Transverse colon (tissue), 4 donors: ENCODE results near the gene SLC22A23. TPM values are rescaled to one million over a fixed set of nuclear protein-coding genes. Genes with fewer than 3 reads are reported as not detected.

ENCODE experiments used
- DNase-seq: peaks from one replicate; pipeline ENCODE4 v3.0.0-alpha.2; 2019
- H3K27ac ChIP-seq, 4 donors: fragments of 200-600 bp; sonication (generic); 2 replicates each; pipeline ENCODE4 v1.5.1; 2016 to 2018; ENCODE audit warnings: inconsistent platforms in 4 of 4
- H3K27me3 ChIP-seq: fragments of 200-600 bp; sonication (generic); 2 replicates; pipeline ENCODE4 v1.5.1; 2017; ENCODE audit warnings: inconsistent platforms
- H3K36me3 ChIP-seq, 4 donors: fragments of 200-600 bp; sonication (generic); 2 replicates each; pipeline ENCODE4 v1.5.1; 2017 to 2019; ENCODE audit warnings: inconsistent platforms in 4 of 4
- H3K4me1 ChIP-seq, 4 donors: fragments of 200-600 bp; sonication (generic); 2 replicates each; pipeline ENCODE4 v1.5.1; 2017 to 2020; ENCODE audit warnings: inconsistent platforms in 4 of 4
- H3K4me3 ChIP-seq, 4 donors: fragments of 200-600 bp; sonication (generic); 1 replicate in 1 of 4; 2 replicates in 3 of 4; pipeline versions ENCODE4 v1.5.1 to v1.6.1; 2017 to 2019; ENCODE audit warnings: inconsistent platforms in 4 of 4
- H3K9me3 ChIP-seq, 2 donors: fragments of 200-600 bp; sonication (generic); 2 replicates each; pipeline ENCODE4 v1.5.1; 2017 to 2019; ENCODE audit warnings: inconsistent platforms in 2 of 2
- EP300 ChIP-seq: sonication (generic); formaldehyde crosslinking; IDR thresholded peaks from one replicate; pipeline ENCODE4 v1.6.1; 2017; ENCODE audit warnings: antibody characterized with exemption, low read depth
- POLR2A ChIP-seq: fragments of 450-650 bp; IDR thresholded peaks from one replicate; pipeline ENCODE4 v1.6.1; 2016; ENCODE audit warnings: antibody characterized with exemption, mild to moderate bottlenecking, moderate library complexity
- POLR2AphosphoS5 ChIP-seq, 3 donors: sonication (generic); formaldehyde crosslinking; IDR thresholded peaks; one replicate each; pipeline ENCODE4 v1.6.1; 2016; ENCODE audit warnings: antibody characterized with exemption in 3 of 3
- WGBS, 2 donors: methylation state at CpG; one replicate each; pipeline ENCODE4 v1.1.5; 2018; ENCODE audit warnings: low coverage in 1 of 2; 5-methylcytosine and 5-hydroxymethylcytosine counted together
- in situ Hi-C, 4 donors: fragments of 200-750 bp; cut with MboI; loops; one replicate each; pipeline versions ENCODE4 v1.15.0 to v1.15.1; 2017; ENCODE audit warnings: low sequenced_read_pairs in 3 of 4, low pct_ligation_motif_present in 1 of 4, low pct_unique_long_range_greater_than_20kb in 1 of 4
- intact Hi-C: fragments of 100-400 bp; cut with DNase I; formaldehyde crosslinking; loops from one replicate; pipeline ENCODE4 v1.15.1; 2023; ENCODE audit warnings: low total_unique reads
- total RNA-seq, 4 donors: library from RNA; depleted of rRNA; stranded (reverse); fragments of >200 nt; gene quantifications; one replicate each; pipeline ENCODE4 v1.1.0, GENCODE V29; 2016
- TF ChIP-seq, protein P1 (sequence below), 5 experiments: fragments of 200-600 bp in 3 of 5; fragments of 450-650 bp in 2 of 5; sonication (generic) in 3 of 5; IDR thresholded peaks; 1 replicate in 2 of 5; 2 replicates in 3 of 5; pipeline ENCODE4 v1.5.1; 2016 to 2017; ENCODE audit warnings: antibody characterized with exemption in 5 of 5, inconsistent platforms in 3 of 5, mild to moderate bottlenecking in 2 of 5, moderate library complexity in 1 of 5

The SLC22A23 gene
- total RNA-seq, 4 donors from 2014 or later, result 96.1 to 161 (median 117) TPM

- Histone ChIP-seq H3K4me3 (peak overlapping the region; percentile 51 to 74 (median 63)), H3K9me3 (no peaks in the 10 kb centered on the region), H3K27ac (peak overlapping the region; percentile 81 to 88 (median 88)), H3K27me3 (peaks cover 5% of the 10 kb centered on the region), H3K4me1 (peaks cover 0 to 27% (median 15%) of the 10 kb centered on the region in 4 donors), H3K36me3 (no peaks in the 10 kb centered on the region)
- WGBS, 2 donors, result 20 to 48% methylated on average over 8 to 29 of the region's 29 CpGs
- in situ Hi-C loops, result loop anchor here (10.0 to 25.0 kb wide), 3 partner anchors 171 to 279 kb away; no protein-coding TSS in a partner anchor
- DNase-seq, result peak; percentile 71
- intact Hi-C loops, result loop anchor here (1.0 to 10.0 kb wide), 2 partner anchors 103 to 179 kb away; no protein-coding TSS in a partner anchor
- no peak for TF ChIP-seq EP300
- TF ChIP-seq, protein P1, sequence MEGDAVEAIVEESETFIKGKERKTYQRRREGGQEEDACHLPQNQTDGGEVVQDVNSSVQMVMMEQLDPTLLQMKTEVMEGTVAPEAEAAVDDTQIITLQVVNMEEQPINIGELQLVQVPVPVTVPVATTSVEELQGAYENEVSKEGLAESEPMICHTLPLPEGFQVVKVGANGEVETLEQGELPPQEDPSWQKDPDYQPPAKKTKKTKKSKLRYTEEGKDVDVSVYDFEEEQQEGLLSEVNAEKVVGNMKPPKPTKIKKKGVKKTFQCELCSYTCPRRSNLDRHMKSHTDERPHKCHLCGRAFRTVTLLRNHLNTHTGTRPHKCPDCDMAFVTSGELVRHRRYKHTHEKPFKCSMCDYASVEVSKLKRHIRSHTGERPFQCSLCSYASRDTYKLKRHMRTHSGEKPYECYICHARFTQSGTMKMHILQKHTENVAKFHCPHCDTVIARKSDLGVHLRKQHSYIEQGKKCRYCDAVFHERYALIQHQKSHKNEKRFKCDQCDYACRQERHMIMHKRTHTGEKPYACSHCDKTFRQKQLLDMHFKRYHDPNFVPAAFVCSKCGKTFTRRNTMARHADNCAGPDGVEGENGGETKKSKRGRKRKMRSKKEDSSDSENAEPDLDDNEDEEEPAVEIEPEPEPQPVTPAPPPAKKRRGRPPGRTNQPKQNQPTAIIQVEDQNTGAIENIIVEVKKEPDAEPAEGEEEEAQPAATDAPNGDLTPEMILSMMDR (IDR thresholded peaks at IDR 0.05), result no peak
- TF ChIP-seq POLR2A, result peak; percentile 33
- TF ChIP-seq POLR2AphosphoS5 (IDR thresholded peaks at IDR 0.05), result peak in 2 of 3 donors; percentile 7 to 32
These were observed 1.1 kb upstream of the SLC22A23 start for GRCh38 chr6:3457710-3458602.

DNA sequence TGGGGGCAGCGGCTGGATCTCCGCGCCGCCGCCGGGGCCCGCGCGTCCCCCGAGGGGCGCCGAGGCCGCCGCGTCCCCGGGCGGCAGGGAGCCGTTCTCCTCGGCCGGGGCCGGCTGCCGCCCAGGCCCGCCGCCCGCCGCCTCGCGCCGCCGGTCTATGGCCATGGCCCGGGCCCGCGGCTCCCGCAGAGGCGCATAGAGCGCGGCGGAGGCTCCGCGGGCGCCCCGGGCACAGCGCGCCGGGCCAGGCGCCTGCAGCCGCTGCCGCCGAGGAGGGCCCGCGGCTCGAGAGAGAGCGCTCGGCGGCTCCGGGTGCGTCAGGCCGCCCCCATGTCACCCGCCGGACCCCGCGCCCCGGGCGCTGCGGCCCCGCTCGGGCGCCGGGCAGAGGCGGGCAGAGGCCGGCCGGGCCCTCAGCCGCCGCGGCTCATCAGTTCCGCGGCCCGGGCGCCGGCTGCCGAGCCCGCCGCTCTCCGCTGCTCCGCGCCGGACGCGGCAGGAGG lies 404 bp downstream of the SLC22A23 start:
- in situ Hi-C loops (loop anchor here (10.0 to 25.0 kb wide), 3 partner anchors 169 to 281 kb away; no protein-coding TSS in a partner anchor), intact Hi-C loops (loop anchor here (10.0 kb wide), 1 partner anchor 102 kb away; no protein-coding TSS in a partner anchor)
- H3K27me3 ChIP-seq, result peaks cover 5% of the 10 kb centered on the region
- peaks cover 0 to 29% (median 15%) of the 10 kb centered on the region in 4 donors for H3K4me1 ChIP-seq
- peak overlapping the region; percentile 51 to 83 (median 73) for H3K4me3 ChIP-seq
- TF ChIP-seq, protein P1 (IDR thresholded peaks at IDR 0.05), result no peak
- no peak for TF ChIP-seq EP300
- TF ChIP-seq POLR2AphosphoS5 (IDR thresholded peaks at IDR 0.05), result no peak
- TF ChIP-seq POLR2A, result no peak
- no peaks in the 10 kb centered on the region for H3K36me3 ChIP-seq
- H3K9me3 ChIP-seq, result no peaks in the 10 kb centered on the region
- WGBS, 2 donors, result 5% methylated on average over 22 of the region's 89 CpGs; no CpG with 5 or more reads in 1 of the 2 donors
- H3K27ac ChIP-seq, result peak overlapping the region; percentile 81 to 88 (median 88)
- no peak for DNase-seq

GRCh38 chr6:3455569-3456394 lies 1.1 kb downstream of the SLC22A23 start:
- peak; percentile 51 for DNase-seq
- peaks cover 5% of the 10 kb centered on the region for H3K27me3 ChIP-seq
- H3K4me1 ChIP-seq, result peaks cover 0 to 36% (median 19%) of the 10 kb centered on the region in 4 donors
- H3K9me3 ChIP-seq, result no peaks in the 10 kb centered on the region
- H3K4me3 ChIP-seq, result peak overlapping the region; percentile 51 to 83 (median 73)
- TF ChIP-seq, protein P1 (IDR thresholded peaks at IDR 0.05), result no peak
- TF ChIP-seq POLR2AphosphoS5 (IDR thresholded peaks at IDR 0.05), result peak in 1 of 3 donors; percentile 6
- no peaks in the 10 kb centered on the region for H3K36me3 ChIP-seq
- in situ Hi-C loops, result loop anchor here (10.0 to 25.0 kb wide), 3 partner anchors 168 to 282 kb away; no protein-coding TSS in a partner anchor
- peak overlapping the region; percentile 69 to 88 (median 80) for H3K27ac ChIP-seq
- WGBS, 2 donors, result 2% methylated on average over 42 of the region's 58 CpGs; no CpG with 5 or more reads in 1 of the 2 donors
- intact Hi-C loops, result loop anchor here (10.0 kb wide), 1 partner anchor 101 kb away; no protein-coding TSS in a partner anchor
